ENCODE measurements around the gene SORCS2. TPM values are rescaled to one million over a fixed set of nuclear protein-coding genes. Genes with fewer than 3 reads are reported as not detected.

SORCS2 gene
- total RNA-seq, 2 donors from 2014 or later, result 0.68 to 0.92 TPM

- DNase-seq (ENCODE audit: low spot score), result no peak
- no peak for ATAC-seq (ENCODE audit: insufficient number of reproducible peaks, low FRiP score, low read depth)
- no peaks in the 10 kb centered on the region for H3K9me3 ChIP-seq
- H3K4me1 ChIP-seq (ENCODE audit: control insufficient read depth in 1 of 2, low read depth in 2 of 2), result no peaks in the 10 kb centered on the region
- no peak overlapping the region for H3K27ac ChIP-seq
- H3K4me3 ChIP-seq, result no peak overlapping the region
- TF ChIP-seq CTCF (IDR thresholded peaks at IDR 0.05), result no peak
- no peaks in the 10 kb centered on the region for H3K36me3 ChIP-seq
- H3K27me3 ChIP-seq (replicated peaks; ENCODE audit: insufficient read depth), result no peaks in the 10 kb centered on the region
Measured at GRCh38 chr4:7744142-7744804, 551.9 kb downstream of the SORCS2 start.

GRCh38 chr4:7745301-7745885 lies 553.1 kb downstream of the SORCS2 start:
- DNase-seq (ENCODE audit: low spot score) (no peak), ATAC-seq (ENCODE audit: insufficient number of reproducible peaks, low FRiP score, low read depth) (no peak)
- H3K4me1 ChIP-seq (ENCODE audit: control insufficient read depth in 1 of 2, low read depth in 2 of 2), result no peaks in the 10 kb centered on the region
- no peak overlapping the region for H3K4me3 ChIP-seq
- H3K27ac ChIP-seq, result no peak overlapping the region
- TF ChIP-seq CTCF (IDR thresholded peaks at IDR 0.05), result no peak
- H3K36me3 ChIP-seq, result no peaks in the 10 kb centered on the region
- no peaks in the 10 kb centered on the region for H3K27me3 ChIP-seq (replicated peaks; ENCODE audit: insufficient read depth)
- no peaks in the 10 kb centered on the region for H3K9me3 ChIP-seq

GRCh38 chr4:7746351-7747061 lies 554.2 kb downstream of the SORCS2 start:
- DNase-seq (ENCODE audit: low spot score) (no peak), ATAC-seq (ENCODE audit: insufficient number of reproducible peaks, low FRiP score, low read depth) (no peak)
- TF ChIP-seq CTCF (IDR thresholded peaks at IDR 0.05), result no peak
- H3K9me3 ChIP-seq, result no peaks in the 10 kb centered on the region
- H3K27ac ChIP-seq, result no peak overlapping the region
- no peak overlapping the region for H3K4me3 ChIP-seq
- H3K36me3 ChIP-seq, result no peaks in the 10 kb centered on the region
- H3K4me1 ChIP-seq (ENCODE audit: control insufficient read depth in 1 of 2, low read depth in 2 of 2), result peaks cover 0 to 7% of the 10 kb centered on the region in 2 donors
- no peaks in the 10 kb centered on the region for H3K27me3 ChIP-seq (replicated peaks; ENCODE audit: insufficient read depth)

GRCh38 chr4:7747062-7747385 lies 554.7 kb downstream of the SORCS2 start:
- TF ChIP-seq CTCF (IDR thresholded peaks at IDR 0.05), result no peak
- Histone ChIP-seq H3K9me3 (no peaks in the 10 kb centered on the region), H3K4me1 (ENCODE audit: control insufficient read depth in 1 of 2, low read depth in 2 of 2) (peaks cover 0 to 7% of the 10 kb centered on the region in 2 donors), H3K4me3 (no peak overlapping the region), H3K27me3 (replicated peaks; ENCODE audit: insufficient read depth) (no peaks in the 10 kb centered on the region), H3K36me3 (no peaks in the 10 kb centered on the region), H3K27ac (no peak overlapping the region)
- ATAC-seq (ENCODE audit: insufficient number of reproducible peaks, low FRiP score, low read depth), result no peak
- no peak for DNase-seq (ENCODE audit: low spot score)

GRCh38 chr4:7747566-7747965 lies 555.2 kb downstream of the SORCS2 start:
- H3K4me1 ChIP-seq (ENCODE audit: control insufficient read depth in 1 of 2, low read depth in 2 of 2), result peaks cover 0 to 7% of the 10 kb centered on the region in 2 donors
- no peaks in the 10 kb centered on the region for H3K9me3 ChIP-seq
- H3K27ac ChIP-seq, result no peak overlapping the region
- no peak for ATAC-seq (ENCODE audit: insufficient number of reproducible peaks, low FRiP score, low read depth)
- H3K4me3 ChIP-seq, result no peak overlapping the region
- DNase-seq (ENCODE audit: low spot score), result no peak
- TF ChIP-seq CTCF (IDR thresholded peaks at IDR 0.05), result no peak
- H3K36me3 ChIP-seq, result no peaks in the 10 kb centered on the region
- H3K27me3 ChIP-seq (replicated peaks; ENCODE audit: insufficient read depth), result no peaks in the 10 kb centered on the region
